Measurements from ENCODE around the gene LRP1B. TPM values are rescaled to one million over a fixed set of nuclear protein-coding genes. Genes with fewer than 3 reads are reported as not detected.

Gene LRP1B
- total and polyA plus RNA-seq, 4 donors = 0.01 to 0.84 (median 0.17) TPM

- Histone ChIP-seq H3K4me1 (ENCODE audit: control insufficient read depth in 4 of 4, insufficient read depth in 4 of 4, low read length in 3 of 4) (peaks cover 1 to 18% (median 11%) of the 10 kb centered on the region in 4 donors), H3K4me3 (ENCODE audit: low read depth in 1 of 3, low read length in 3 of 3) (no peak overlapping the region), H3K27me3 (ENCODE audit: control insufficient read depth in 4 of 4, insufficient read depth in 4 of 4, low read length in 3 of 4) (no peaks in the 10 kb centered on the region), H3K27ac (ENCODE audit: low read depth in 1 of 2, low read length in 2 of 2) (no peak overlapping the region), H3K9me3 (ENCODE audit: control insufficient read depth in 4 of 4, low read length in 3 of 4) (no peaks in the 10 kb centered on the region), H3K36me3 (ENCODE audit: control insufficient read depth in 4 of 4, insufficient read depth in 3 of 4, low read depth in 1 of 4, low read length in 3 of 4) (no peaks in the 10 kb centered on the region), H3K9ac (ENCODE audit: low read depth in 1 of 2, low read length in 2 of 2) (no peak overlapping the region)
- TF ChIP-seq ZBTB33 (IDR thresholded peaks at IDR 0.05) (no peak), HNF4A (conservative IDR thresholded peaks at IDR 0.05) (no peak), EGR1 (IDR thresholded peaks at IDR 0.05; ENCODE audit: low read depth in 2 of 2) (no peak), RXRA (IDR thresholded peaks at IDR 0.05) (no peak), HNF4G (IDR thresholded peaks at IDR 0.05) (no peak), SP1 (IDR thresholded peaks at IDR 0.05) (no peak), RAD21 (IDR thresholded peaks at IDR 0.05) (no peak), JUND (IDR thresholded peaks at IDR 0.05) (no peak), CTCF (IDR thresholded peaks at IDR 0.05; ENCODE audit: low read depth, low read length, missing input control) (no peak)
- DNase-seq (ENCODE audit: low spot score) = no peak
- WGBS = 31% methylated on average over 1 of the region's 1 CpG
These were observed 416.3 kb downstream of the LRP1B start for GRCh38 chr2:141714496-141714895.

GRCh38 chr2:141711627-141712026, 419.2 kb downstream of the LRP1B start:
- H3K27ac ChIP-seq (ENCODE audit: low read depth in 1 of 2, low read length in 2 of 2) = peak overlapping the region; percentile 53 to 85
- TF ChIP-seq TAF1 (conservative IDR thresholded peaks at IDR 0.05) (no peak), JUND (IDR thresholded peaks at IDR 0.05) (peak in 1 of 2 donors; percentile 29), FOXA1 (IDR thresholded peaks at IDR 0.05) (no peak), SP1 (IDR thresholded peaks at IDR 0.05) (peak; percentile 67), ZBTB33 (IDR thresholded peaks at IDR 0.05) (peak; percentile 40), ATF3 (IDR thresholded peaks at IDR 0.05) (no peak), REST (IDR thresholded peaks at IDR 0.05) (peak; percentile 49), HNF4A (conservative IDR thresholded peaks at IDR 0.05) (peak; percentile 14 to 52), HNF4G (IDR thresholded peaks at IDR 0.05) (no peak), RXRA (IDR thresholded peaks at IDR 0.05) (peak; percentile 70 to 90), FOXA2 (IDR thresholded peaks at IDR 0.05) (peak; percentile 42)
- WGBS = 34% methylated on average over 1 of the region's 1 CpG
- no peak for DNase-seq (ENCODE audit: low spot score)
- no peaks in the 10 kb centered on the region for H3K27me3 ChIP-seq (ENCODE audit: control insufficient read depth in 4 of 4, insufficient read depth in 4 of 4, low read length in 3 of 4)
- H3K4me3 ChIP-seq (ENCODE audit: low read depth in 1 of 3, low read length in 3 of 3) = no peak overlapping the region
- no peaks in the 10 kb centered on the region for H3K36me3 ChIP-seq (ENCODE audit: control insufficient read depth in 4 of 4, insufficient read depth in 3 of 4, low read depth in 1 of 4, low read length in 3 of 4)
- no peaks in the 10 kb centered on the region for H3K9me3 ChIP-seq (ENCODE audit: control insufficient read depth in 4 of 4, low read length in 3 of 4)
- H3K4me1 ChIP-seq (ENCODE audit: control insufficient read depth in 4 of 4, insufficient read depth in 4 of 4, low read length in 3 of 4) = peaks cover 1 to 18% (median 13%) of the 10 kb centered on the region in 4 donors
- no peak overlapping the region for H3K9ac ChIP-seq (ENCODE audit: low read depth in 1 of 2, low read length in 2 of 2)
